NB4 (cell line): ENCODE data around the gene SOWAHB.

Experiments
- DNase-seq: peaks from one replicate; pipeline ENCODE4 v3.0.0; 2010; ENCODE audit warnings: low read depth
- H3K4me3 ChIP-seq: one replicate; pipeline ENCODE4 v1.5.1; 2011; ENCODE audit warnings: mild to moderate bottlenecking, low read depth, low read length, moderate library complexity
- MYC ChIP-seq: IDR thresholded peaks from 2 replicates; pipeline ENCODE4 v1.6.1; 2011; ENCODE audit warnings: low read depth, low read length
- POLR2A ChIP-seq: IDR thresholded peaks from 2 replicates; pipeline ENCODE4 v1.6.1; 2011; ENCODE audit warnings: mild to moderate bottlenecking; ENCODE audit not compliant: insufficient read length; ENCODE audit errors: extremely low read depth
- TF ChIP-seq, protein P1 (sequence below): IDR thresholded peaks from one replicate; pipeline ENCODE4 v1.5.1; 2012; ENCODE audit warnings: low read depth, low read length
- TF ChIP-seq, protein P2 (sequence below): IDR thresholded peaks from 2 replicates; pipeline ENCODE4 v1.6.1; 2011; ENCODE audit warnings: low read depth, low read length

Gene SOWAHB

DNA sequence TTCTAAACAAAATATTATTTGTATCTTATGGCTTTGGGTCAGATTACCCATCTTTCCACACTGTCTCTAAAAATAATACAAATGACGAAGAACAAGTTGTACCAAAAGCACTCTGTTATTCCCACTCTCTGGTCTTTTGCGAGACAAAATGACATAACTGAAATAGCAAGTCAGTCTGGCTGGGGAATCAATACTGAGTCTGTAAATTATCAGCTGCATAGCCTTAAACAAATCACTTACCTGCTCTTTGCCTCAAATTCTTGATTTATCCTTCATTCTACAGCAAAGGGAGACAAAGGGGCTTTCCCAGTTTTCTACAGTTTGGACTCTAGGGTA is 40.9 kb downstream of the SOWAHB start:
- DNase-seq = no peak
- TF ChIP-seq POLR2A (no peak), MYC (no peak)
- TF ChIP-seq, protein P1, sequence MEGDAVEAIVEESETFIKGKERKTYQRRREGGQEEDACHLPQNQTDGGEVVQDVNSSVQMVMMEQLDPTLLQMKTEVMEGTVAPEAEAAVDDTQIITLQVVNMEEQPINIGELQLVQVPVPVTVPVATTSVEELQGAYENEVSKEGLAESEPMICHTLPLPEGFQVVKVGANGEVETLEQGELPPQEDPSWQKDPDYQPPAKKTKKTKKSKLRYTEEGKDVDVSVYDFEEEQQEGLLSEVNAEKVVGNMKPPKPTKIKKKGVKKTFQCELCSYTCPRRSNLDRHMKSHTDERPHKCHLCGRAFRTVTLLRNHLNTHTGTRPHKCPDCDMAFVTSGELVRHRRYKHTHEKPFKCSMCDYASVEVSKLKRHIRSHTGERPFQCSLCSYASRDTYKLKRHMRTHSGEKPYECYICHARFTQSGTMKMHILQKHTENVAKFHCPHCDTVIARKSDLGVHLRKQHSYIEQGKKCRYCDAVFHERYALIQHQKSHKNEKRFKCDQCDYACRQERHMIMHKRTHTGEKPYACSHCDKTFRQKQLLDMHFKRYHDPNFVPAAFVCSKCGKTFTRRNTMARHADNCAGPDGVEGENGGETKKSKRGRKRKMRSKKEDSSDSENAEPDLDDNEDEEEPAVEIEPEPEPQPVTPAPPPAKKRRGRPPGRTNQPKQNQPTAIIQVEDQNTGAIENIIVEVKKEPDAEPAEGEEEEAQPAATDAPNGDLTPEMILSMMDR = no peak
- TF ChIP-seq, protein P2, sequence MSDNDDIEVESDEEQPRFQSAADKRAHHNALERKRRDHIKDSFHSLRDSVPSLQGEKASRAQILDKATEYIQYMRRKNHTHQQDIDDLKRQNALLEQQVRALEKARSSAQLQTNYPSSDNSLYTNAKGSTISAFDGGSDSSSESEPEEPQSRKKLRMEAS = no peak
- no peak overlapping the region for H3K4me3 ChIP-seq

DNA sequence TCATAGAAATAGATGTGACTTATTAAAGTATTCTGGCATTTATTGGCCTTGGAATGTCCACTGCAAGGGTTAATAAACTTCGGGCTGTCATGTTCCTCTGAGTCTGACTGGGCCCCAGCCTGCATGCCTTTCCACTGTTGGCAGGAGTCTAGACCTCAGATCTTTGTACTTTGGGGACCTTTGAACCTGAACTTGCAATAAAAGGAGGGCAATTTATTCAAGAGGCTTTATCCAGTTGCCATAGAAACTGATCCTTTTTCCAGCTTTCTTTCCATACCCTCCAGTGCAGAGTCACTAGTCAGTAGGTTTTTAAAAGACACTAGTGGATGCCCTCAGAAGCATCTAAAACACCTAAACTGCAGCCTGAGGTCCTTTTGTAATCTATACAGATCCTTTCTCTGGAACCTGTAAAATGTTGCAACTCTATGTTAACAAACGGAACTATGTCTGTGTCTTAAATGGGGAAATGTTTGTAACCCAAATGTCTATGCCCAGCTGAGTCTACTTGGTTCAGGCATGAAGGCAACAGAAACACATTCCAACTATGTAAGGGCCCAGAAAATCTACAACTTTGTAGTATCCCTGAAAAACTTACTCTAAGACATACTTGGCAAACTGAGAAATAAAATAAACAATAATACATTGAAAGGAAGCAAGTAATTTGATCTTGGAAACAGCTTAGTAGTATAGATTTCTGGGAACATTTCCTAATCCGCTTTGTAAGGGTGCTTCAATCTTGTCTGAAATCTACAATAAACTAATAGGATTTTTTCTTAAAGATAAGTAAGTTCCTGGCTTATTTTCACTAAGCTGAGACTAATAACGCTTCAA is 41.5 kb downstream of the SOWAHB start:
- TF ChIP-seq MYC = no peak
- TF ChIP-seq, protein P1 = no peak
- no peak for TF ChIP-seq POLR2A
- TF ChIP-seq, protein P2 = no peak
- H3K4me3 ChIP-seq = no peak overlapping the region
- no peak for DNase-seq

DNA sequence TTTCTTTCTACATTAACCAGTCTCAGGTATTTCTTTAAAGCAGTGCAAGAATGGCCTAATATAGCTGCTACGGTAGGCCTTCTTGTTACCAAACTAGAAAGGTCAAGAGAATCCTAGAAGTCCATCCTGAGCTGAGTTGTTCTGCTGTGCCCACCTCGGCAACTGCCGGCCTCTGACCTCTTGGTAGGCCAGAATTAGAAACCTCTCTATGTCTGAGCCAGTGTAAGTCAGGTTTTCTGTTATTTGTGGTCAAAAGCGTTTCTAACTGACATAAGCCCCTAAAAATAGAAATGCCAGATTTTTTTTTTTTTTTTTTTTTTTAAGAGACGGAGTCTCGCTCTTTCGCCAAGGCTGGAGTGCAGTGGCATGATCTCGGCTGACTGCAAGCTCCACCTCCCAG is 43.1 kb downstream of the SOWAHB start:
- TF ChIP-seq, protein P1 = no peak
- TF ChIP-seq, protein P2 = no peak
- TF ChIP-seq MYC (no peak), POLR2A (no peak)
- DNase-seq = no peak
- no peak overlapping the region for H3K4me3 ChIP-seq

DNA sequence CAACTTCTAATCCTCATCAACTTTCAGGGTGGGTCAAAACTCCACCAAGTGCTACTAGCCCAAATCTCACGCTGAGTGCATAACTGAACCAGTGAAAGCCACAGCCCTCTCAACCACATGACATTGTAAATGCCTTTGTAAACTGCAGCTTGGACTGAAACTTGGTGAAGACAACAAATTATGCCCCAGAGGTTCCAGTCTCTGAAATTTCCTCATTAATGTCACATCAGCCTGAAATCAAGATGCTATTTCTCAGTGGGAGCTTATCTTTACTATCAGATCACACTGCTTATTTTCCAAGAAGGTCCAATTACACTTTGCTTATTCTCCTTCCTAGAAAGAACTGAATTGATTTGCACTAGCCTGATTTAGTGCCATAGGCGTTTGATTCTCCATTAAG is 46.6 kb downstream of the SOWAHB start:
- no peak for DNase-seq
- TF ChIP-seq POLR2A (no peak), MYC (no peak)
- TF ChIP-seq, protein P2 = no peak
- TF ChIP-seq, protein P1 = no peak
- no peak overlapping the region for H3K4me3 ChIP-seq

DNA sequence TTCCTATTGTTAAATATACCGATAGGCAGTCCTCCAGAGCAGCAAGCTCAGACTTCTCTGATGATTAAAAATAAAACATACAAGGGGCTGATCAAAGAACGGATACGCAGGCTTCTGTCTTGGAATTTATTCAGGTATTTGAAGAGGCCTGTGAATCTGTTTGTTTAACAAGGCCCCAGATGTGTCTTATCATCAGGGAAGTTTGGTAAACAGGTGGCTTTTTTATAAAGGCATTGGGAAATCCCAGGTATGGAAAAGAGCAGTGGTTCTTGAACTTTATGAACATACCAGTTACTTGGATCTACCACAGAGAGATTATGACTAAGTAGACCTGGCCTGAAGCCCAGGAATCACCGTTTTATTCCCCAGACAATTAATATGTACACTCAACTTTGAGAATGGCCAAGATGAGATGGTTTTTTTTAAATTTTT is 47.9 kb downstream of the SOWAHB start:
- no peak overlapping the region for H3K4me3 ChIP-seq
- no peak for TF ChIP-seq POLR2A
- no peak for TF ChIP-seq MYC
- TF ChIP-seq, protein P2 = no peak
- TF ChIP-seq, protein P1 = no peak
- DNase-seq = no peak
